ENCODE measurements around the gene ZDHHC17. TPM values are rescaled to one million over a fixed set of nuclear protein-coding genes. Genes with fewer than 3 reads are reported as not detected.
"Not testable (repeated sequence)": the region's sequence is repeated elsewhere in the genome, so short reads cannot be mapped to it uniquely, and the experiment has no call there.

ZDHHC17 gene
- total RNA-seq, 2 experiments from 2014 or later = 17.6 to 22.7 TPM

DNA sequence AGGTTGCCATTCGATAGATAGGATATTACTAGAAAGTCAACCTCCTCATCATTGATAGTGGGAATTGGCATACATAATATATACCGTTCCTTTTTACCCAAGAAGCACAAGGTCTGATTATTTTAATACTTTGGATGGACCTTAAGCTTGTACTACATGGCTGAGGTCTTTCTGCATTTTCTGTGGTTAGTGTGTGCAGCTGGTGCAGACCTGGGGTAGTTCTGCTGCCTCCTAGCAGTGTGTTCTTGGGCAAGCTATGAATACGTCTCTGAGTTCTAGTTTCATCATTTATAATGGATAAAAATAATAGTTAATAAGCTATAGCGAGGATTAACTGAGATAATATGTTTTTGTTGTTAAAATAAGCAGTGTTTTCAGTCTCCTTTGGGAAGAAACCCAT, 2.2 kb downstream of the ZDHHC17 start:
- intact Hi-C loops (cut with DNase I, micrococcal nuclease) = loop anchor here in 1 of 2 experiments (10.0 kb wide), 1 partner anchor 1251 kb away; the partner anchor contains the start of gene KRR1
- Mint-ChIP-seq H3K4me1 (peaks cover 48% of the 10 kb centered on the region), H3K27ac (no peak overlapping the region), H3K4me3 (no peak overlapping the region), H3K36me3 (ENCODE audit: low read depth) (peaks cover 2% of the 10 kb centered on the region), H3K9me3 (ENCODE audit: low read depth) (no peaks in the 10 kb centered on the region), H3K27me3 (no peaks in the 10 kb centered on the region)
- ATAC-seq = no peak
- POLR2A ChIA-PET = interaction anchor here (0.7 kb wide), 1 partner anchor 337 kb away, joined by 4 read pairs; no protein-coding TSS in a partner anchor
- no peak for DNase-seq
- CTCF ChIA-PET = interaction anchor here (0.5 to 2.1 kb wide), 6 partner anchors 9 to 112 kb away, joined by 3 to 5 read pairs (median 4); no protein-coding TSS in a partner anchor

DNA sequence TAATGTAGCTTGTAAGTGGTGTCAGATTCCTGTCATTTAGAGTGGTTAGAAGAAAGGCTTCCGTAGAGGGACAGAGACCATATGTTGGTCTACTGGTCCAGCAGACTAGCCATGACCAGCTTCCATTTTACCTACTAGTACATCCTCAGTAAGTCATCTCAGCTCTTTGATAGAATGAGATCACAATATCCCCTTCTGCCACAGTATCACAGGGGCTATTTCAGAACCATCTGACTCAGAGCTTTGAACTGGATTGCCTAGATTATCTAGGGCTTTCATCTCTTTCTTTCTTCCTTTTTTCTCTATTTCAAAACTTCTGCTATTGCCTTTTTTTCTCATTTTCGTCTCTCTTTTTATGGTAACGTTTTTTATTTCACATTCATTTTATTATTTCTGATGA, 4.7 kb downstream of the ZDHHC17 start:
- H3K4me3 Mint-ChIP-seq = no peak overlapping the region
- H3K27me3 Mint-ChIP-seq = no peaks in the 10 kb centered on the region
- peaks cover 7% of the 10 kb centered on the region for H3K36me3 Mint-ChIP-seq (ENCODE audit: low read depth)
- ChIA-PET CTCF (interaction anchor here (0.7 to 1.7 kb wide), 5 partner anchors 10 to 150 kb away, joined by 4 to 8 read pairs (median 4); no protein-coding TSS in a partner anchor), POLR2A (no interaction called here)
- no peaks in the 10 kb centered on the region for H3K9me3 Mint-ChIP-seq (ENCODE audit: low read depth)
- intact Hi-C loops (cut with DNase I, micrococcal nuclease) = loop anchor here in 1 of 2 experiments (10.0 kb wide), 1 partner anchor 1254 kb away; the partner anchor contains the start of gene KRR1
- no peak overlapping the region for H3K27ac Mint-ChIP-seq
- no peak for DNase-seq
- H3K4me1 Mint-ChIP-seq = peaks cover 55% of the 10 kb centered on the region
- ATAC-seq = no peak

DNA sequence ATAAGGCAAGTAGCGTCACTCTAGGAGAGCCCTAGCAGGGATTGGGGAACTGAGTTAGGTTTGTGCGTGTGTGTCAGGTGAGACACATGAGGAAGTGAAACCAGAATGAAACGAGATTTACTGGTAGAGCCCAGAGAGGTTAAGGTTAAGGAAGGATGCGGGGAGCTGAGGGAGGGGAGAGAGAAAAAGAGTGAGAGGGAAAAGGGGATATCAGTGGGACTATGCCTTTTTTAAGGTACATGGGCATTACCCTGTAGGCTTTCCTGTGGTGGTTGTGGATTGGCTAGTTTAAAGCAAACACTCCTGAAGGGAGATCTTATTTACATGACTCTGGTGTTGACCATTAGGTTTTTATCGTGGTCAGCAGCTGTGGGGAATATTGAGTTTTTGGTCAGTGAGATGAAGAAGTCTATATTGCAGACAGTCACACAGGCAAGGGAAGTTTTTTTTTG, 13.9 kb downstream of the ZDHHC17 start:
- H3K27me3 Mint-ChIP-seq = no peaks in the 10 kb centered on the region
- peaks cover 2% of the 10 kb centered on the region for H3K9me3 Mint-ChIP-seq (ENCODE audit: low read depth)
- H3K27ac Mint-ChIP-seq = peak overlapping the region; percentile 58
- peaks cover 27% of the 10 kb centered on the region for H3K36me3 Mint-ChIP-seq (ENCODE audit: low read depth)
- peak overlapping the region; percentile 32 for H3K4me3 Mint-ChIP-seq
- peaks cover 71% of the 10 kb centered on the region for H3K4me1 Mint-ChIP-seq
- ChIA-PET CTCF (interaction anchor here (0.6 to 2.3 kb wide), 4 partner anchors 9 to 155 kb away, joined by 4 to 20 read pairs (median 4); no protein-coding TSS in a partner anchor), POLR2A (no interaction called here)
- no peak for DNase-seq
- intact Hi-C loops (cut with DNase I, micrococcal nuclease) = no loop called here
- peak; percentile 71 for ATAC-seq

DNA sequence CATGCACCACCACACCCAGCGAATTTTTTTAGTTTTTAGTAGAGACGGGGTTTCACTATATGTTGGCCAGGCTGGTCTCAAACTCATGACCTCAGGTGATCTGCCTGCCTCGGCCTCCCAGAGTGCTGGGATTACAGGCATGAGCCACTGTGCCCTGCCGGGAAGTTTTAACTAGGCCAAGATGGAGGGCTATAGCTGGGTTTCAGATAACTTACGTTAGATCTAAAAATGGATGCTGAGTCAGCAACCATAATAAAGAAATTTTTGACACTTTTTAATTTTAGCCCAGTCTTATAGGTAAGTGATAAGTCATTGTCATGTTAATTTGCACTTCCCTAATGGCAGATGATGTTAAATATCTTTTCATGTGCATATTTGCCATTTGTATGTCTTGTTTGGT, 14.4 kb downstream of the ZDHHC17 start:
- no peaks in the 10 kb centered on the region for H3K27me3 Mint-ChIP-seq
- H3K4me1 Mint-ChIP-seq = peaks cover 72% of the 10 kb centered on the region
- intact Hi-C loops (cut with DNase I, micrococcal nuclease) = no loop called here
- H3K4me3 Mint-ChIP-seq = no peak overlapping the region
- no peak for ATAC-seq
- no peak overlapping the region for H3K27ac Mint-ChIP-seq
- CTCF ChIA-PET = interaction anchor here (1.7 to 2.3 kb wide), 2 partner anchors 10 to 12 kb away, joined by 4 to 20 read pairs; no protein-coding TSS in a partner anchor
- peaks cover 27% of the 10 kb centered on the region for H3K36me3 Mint-ChIP-seq (ENCODE audit: low read depth)
- no peak for DNase-seq
- H3K9me3 Mint-ChIP-seq (ENCODE audit: low read depth) = peaks cover 2% of the 10 kb centered on the region
- POLR2A ChIA-PET = no interaction called here

DNA sequence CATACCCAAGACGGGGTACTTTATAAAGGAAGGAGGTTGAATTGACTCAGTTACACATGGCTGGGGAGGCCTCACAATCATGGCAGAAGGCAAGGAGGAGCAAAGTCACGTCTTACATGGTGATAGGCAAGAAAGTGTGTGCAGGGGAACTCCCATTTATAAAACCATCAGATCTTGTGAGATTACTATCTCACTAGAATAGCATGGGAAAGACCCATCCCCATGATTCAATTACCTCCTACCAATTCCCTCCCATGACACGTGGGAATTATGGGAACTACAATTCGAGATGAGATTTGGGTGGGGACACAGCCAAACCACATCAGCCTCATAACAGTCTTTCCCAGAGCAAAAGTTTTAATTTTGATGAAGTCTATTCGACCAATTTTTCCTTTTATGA, 15.4 kb downstream of the ZDHHC17 start:
- H3K4me3 Mint-ChIP-seq; intact Hi-C loops (cut with DNase I, micrococcal nuclease); ATAC-seq; H3K27me3 Mint-ChIP-seq; H3K9me3 Mint-ChIP-seq (ENCODE audit: low read depth); DNase-seq: not testable (repeated sequence)
- Mint-ChIP-seq H3K27ac (peak overlapping the region; percentile 16), H3K4me1 (peaks cover 76% of the 10 kb centered on the region), H3K36me3 (ENCODE audit: low read depth) (peaks cover 30% of the 10 kb centered on the region)
- CTCF ChIA-PET = interaction anchor here (1.7 to 2.3 kb wide), 2 partner anchors 11 kb away, joined by 4 to 20 read pairs; no protein-coding TSS in a partner anchor
- POLR2A ChIA-PET = interaction anchor here (0.6 kb wide), 1 partner anchor 220 kb away, joined by 3 read pairs; no protein-coding TSS in a partner anchor

DNA sequence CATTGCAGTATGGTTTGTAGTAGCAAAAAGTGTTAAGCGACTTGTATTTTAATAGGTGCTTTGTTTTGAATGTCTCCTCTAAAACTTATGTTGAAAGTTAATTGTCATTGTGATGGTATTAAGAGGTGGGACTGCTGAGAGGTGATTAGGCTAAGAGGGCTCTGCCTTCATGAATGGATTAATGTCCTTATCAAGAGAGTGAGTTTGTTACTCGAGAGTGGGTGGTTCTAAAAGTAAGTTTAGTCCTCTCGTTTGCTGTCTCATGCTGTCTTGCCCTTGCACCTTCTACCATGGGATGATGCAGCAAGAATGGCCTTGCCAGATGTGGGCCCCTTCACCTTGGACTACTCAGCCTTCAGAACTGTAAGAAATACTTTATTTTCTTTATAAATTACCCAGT, 17.4 kb downstream of the ZDHHC17 start:
- H3K36me3 Mint-ChIP-seq (ENCODE audit: low read depth) = peaks cover 30% of the 10 kb centered on the region

DNA sequence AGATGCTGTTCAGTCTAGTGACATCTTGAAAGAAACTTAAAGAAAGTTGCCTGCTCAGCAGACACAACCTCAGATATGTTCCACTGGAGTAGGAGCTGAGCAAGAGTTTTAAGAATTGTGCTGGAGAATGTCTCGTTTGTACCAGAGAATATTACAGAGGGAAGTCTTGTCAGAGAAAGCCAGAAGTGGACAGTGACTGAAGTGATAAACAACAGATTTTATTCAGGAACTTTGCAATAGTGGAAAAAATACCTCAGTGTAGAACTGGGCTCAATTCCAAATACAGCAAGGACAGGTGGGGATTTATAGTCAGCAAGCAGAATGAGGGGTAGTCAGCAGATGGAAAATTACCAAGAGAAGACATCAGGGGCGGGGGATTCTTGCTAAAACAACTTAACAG, 18.6 kb downstream of the ZDHHC17 start:
- no peaks in the 10 kb centered on the region for H3K27me3 Mint-ChIP-seq
- peaks cover 63% of the 10 kb centered on the region for H3K4me1 Mint-ChIP-seq
- peak overlapping the region; percentile 64 for H3K27ac Mint-ChIP-seq
- intact Hi-C loops (cut with DNase I, micrococcal nuclease) = no loop called here
- CTCF ChIA-PET = interaction anchor here (0.6 to 1.8 kb wide), 3 partner anchors 8 to 161 kb away, joined by 3 to 10 read pairs (median 3); no protein-coding TSS in a partner anchor
- peaks cover 36% of the 10 kb centered on the region for H3K36me3 Mint-ChIP-seq (ENCODE audit: low read depth)
- POLR2A ChIA-PET = no interaction called here
- peaks cover 8% of the 10 kb centered on the region for H3K9me3 Mint-ChIP-seq (ENCODE audit: low read depth)
- no peak for ATAC-seq
- no peak overlapping the region for H3K4me3 Mint-ChIP-seq
- no peak for DNase-seq

More for the DNA sequence above, 17.4 kb downstream of the ZDHHC17 start:
- Mint-ChIP-seq H3K27me3 (no peaks in the 10 kb centered on the region), H3K27ac (no peak overlapping the region), H3K4me3 (no peak overlapping the region), H3K9me3 (ENCODE audit: low read depth) (peaks cover 7% of the 10 kb centered on the region), H3K4me1 (peaks cover 71% of the 10 kb centered on the region)
- ATAC-seq (no peak), DNase-seq (no peak)
- intact Hi-C loops (cut with DNase I, micrococcal nuclease) = no loop called here
- CTCF ChIA-PET = interaction anchor here (1.8 kb wide), 1 partner anchor 9 kb away, joined by 10 read pairs; no protein-coding TSS in a partner anchor
- POLR2A ChIA-PET = no interaction called here

DNA sequence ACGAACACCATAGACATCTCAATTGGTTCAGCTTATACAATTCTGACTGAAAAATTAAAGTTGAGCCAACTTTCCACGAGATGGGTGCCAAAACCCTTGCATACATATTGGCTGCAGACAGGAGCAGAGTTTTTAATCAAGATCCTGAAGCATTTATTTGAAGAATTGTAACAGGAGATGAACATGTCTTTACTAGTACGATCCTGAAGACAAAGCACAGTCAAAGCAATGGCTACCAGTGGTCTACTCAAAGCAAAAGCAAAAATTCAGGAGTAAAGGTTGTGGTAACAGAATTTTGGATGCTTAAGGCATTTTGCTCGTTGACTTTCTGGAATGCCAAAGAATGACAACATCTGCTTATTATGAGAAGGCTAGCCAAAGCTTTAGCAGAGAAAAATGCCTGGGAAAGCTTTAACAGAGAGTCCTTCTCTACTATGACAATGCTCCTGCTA, 20.7 kb downstream of the ZDHHC17 start:
- Mint-ChIP-seq H3K4me3 (no peak overlapping the region), H3K27ac (no peak overlapping the region)
- POLR2A ChIA-PET = no interaction called here

DNA sequence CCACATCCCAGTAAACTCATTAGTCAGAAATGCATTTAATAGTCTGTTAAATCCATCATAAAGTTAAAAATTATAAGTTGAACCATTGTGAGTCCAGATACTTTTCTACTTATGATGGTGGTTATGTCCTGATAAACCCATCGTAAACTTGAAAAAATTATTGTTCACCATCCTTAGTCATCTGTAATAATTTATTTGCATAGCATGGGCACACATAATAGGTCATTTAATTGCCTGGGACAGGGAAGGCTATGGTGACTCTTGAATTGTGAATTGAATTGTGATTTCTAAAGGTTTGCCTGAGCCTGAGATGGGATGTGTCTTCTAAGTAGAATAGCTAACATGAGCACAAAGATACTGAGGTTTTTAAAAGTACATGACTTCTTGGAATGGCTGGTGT, 21.5 kb downstream of the ZDHHC17 start:
- intact Hi-C loops (cut with DNase I, micrococcal nuclease) = no loop called here
- ChIA-PET CTCF (no interaction called here), POLR2A (no interaction called here)
- H3K27ac Mint-ChIP-seq = no peak overlapping the region
- H3K36me3 Mint-ChIP-seq (ENCODE audit: low read depth) = peaks cover 19% of the 10 kb centered on the region
- ATAC-seq (no peak), DNase-seq (no peak)
- peaks cover 7% of the 10 kb centered on the region for H3K9me3 Mint-ChIP-seq (ENCODE audit: low read depth)
- H3K27me3 Mint-ChIP-seq = no peaks in the 10 kb centered on the region
- no peak overlapping the region for H3K4me3 Mint-ChIP-seq
- H3K4me1 Mint-ChIP-seq = peaks cover 46% of the 10 kb centered on the region

More for the DNA sequence above, 20.7 kb downstream of the ZDHHC17 start:
- CTCF ChIA-PET = no interaction called here
- H3K36me3 Mint-ChIP-seq (ENCODE audit: low read depth) = peaks cover 23% of the 10 kb centered on the region
- ATAC-seq (no peak), DNase-seq (no peak)
- intact Hi-C loops (cut with DNase I, micrococcal nuclease) = no loop called here
- peaks cover 51% of the 10 kb centered on the region for H3K4me1 Mint-ChIP-seq
- no peaks in the 10 kb centered on the region for H3K27me3 Mint-ChIP-seq
- H3K9me3 Mint-ChIP-seq (ENCODE audit: low read depth) = peaks cover 7% of the 10 kb centered on the region

DNA sequence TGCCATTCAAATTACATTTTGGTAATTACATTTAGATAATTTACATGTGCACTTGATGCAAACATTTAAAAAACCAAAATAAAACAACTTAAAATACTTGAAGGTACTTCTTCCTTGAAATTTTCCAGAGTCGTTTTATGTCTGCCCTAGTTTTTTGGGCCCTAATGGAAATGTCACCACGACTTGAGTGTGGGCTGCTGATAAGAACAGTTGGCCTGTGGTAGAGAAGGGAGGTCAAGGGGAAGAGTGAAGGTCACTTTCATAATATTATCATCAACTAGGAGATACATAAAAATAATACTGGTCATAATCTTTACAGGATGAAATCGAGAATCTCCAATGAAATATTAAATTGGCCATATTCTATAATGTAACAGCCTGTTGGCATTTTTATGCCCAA, 23.1 kb downstream of the ZDHHC17 start:
- Mint-ChIP-seq H3K27me3 (no peaks in the 10 kb centered on the region), H3K9me3 (ENCODE audit: low read depth) (peaks cover 7% of the 10 kb centered on the region), H3K27ac (peak overlapping the region; percentile 23), H3K4me3 (no peak overlapping the region), H3K36me3 (ENCODE audit: low read depth) (peaks cover 19% of the 10 kb centered on the region), H3K4me1 (peaks cover 42% of the 10 kb centered on the region)
- no peak for DNase-seq
- ATAC-seq = no peak
- intact Hi-C loops (cut with DNase I, micrococcal nuclease) = no loop called here
- ChIA-PET POLR2A (no interaction called here), CTCF (interaction anchor here (0.5 to 1.8 kb wide), 3 partner anchors 11 to 166 kb away, joined by 3 to 5 read pairs (median 3); no protein-coding TSS in a partner anchor)

DNA sequence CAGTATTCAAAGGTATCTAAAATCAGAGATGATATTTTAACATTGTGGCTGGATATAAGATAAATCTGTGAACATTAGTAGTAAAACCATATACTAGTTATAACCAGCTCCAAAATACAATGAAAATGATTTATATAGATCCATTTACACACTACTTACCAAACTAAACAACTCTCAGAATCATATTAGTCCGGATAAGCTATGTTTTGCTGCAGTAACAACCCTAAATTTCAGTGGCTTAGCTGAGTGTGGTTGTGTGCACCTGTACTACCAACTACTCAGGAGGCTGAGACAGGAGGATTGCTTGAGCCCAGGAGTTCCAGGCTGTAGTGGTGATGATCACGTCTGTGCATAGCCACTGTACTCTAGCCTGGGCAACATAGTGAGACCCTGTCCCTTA, 23.8 kb downstream of the ZDHHC17 start:
- H3K27me3 Mint-ChIP-seq = no peaks in the 10 kb centered on the region
- H3K36me3 Mint-ChIP-seq (ENCODE audit: low read depth) = peaks cover 15% of the 10 kb centered on the region
- H3K27ac Mint-ChIP-seq = no peak overlapping the region
- CTCF ChIA-PET = interaction anchor here (1.0 to 1.8 kb wide), 2 partner anchors 12 to 166 kb away, joined by 3 to 5 read pairs; no protein-coding TSS in a partner anchor
- H3K4me1 Mint-ChIP-seq = peaks cover 35% of the 10 kb centered on the region
- intact Hi-C loops (cut with DNase I, micrococcal nuclease) = no loop called here
- H3K4me3 Mint-ChIP-seq = no peak overlapping the region
- POLR2A ChIA-PET = no interaction called here
- H3K9me3 Mint-ChIP-seq (ENCODE audit: low read depth) = peaks cover 7% of the 10 kb centered on the region
- ATAC-seq (no peak), DNase-seq (no peak)

Measured in activated CD4-positive, alpha-beta T cell treated with anti-CD3 and anti-CD28 coated beads for 36 hours (primary cell).